H4 (cell line): ENCODE data around the gene RAD23B. TPM values are rescaled to one million over a fixed set of nuclear protein-coding genes. Genes with fewer than 3 reads are reported as not detected.
"Not testable (repeated sequence)": the region's sequence is repeated elsewhere in the genome, so short reads cannot be mapped to it uniquely, and the experiment has no call there.

ENCODE experiments used
- DNase-seq: peaks from one replicate; pipeline ENCODE4 v3.0.0-alpha.2; 2015; ENCODE audit warnings: low spot score
- total RNA-seq: library from RNA; depleted of rRNA; stranded (reverse); fragments of >200 nt; shearing (Covaris generic); gene quantifications from 2 replicates; pipeline ENCODE4 v1.2.3, GENCODE V29; 2014; rRNA removed

Gene RAD23B
- total RNA-seq: 106 and 108 TPM in 2 replicates

- peak; percentile 95 for DNase-seq
Measured at GRCh38 chr9:107282759-107283622, at the start of gene RAD23B. Gene RAD23B (plus strand): TSS chr9:107283279. CDS start chr9:107283630, 351 bp downstream.

- DNase-seq: no peak
Measured at GRCh38 chr9:107235765-107236442, 47.2 kb upstream of the RAD23B start.

GRCh38 chr9:107237873-107238272 lies 45.2 kb upstream of the RAD23B start:
- DNase-seq: no peak

DNA sequence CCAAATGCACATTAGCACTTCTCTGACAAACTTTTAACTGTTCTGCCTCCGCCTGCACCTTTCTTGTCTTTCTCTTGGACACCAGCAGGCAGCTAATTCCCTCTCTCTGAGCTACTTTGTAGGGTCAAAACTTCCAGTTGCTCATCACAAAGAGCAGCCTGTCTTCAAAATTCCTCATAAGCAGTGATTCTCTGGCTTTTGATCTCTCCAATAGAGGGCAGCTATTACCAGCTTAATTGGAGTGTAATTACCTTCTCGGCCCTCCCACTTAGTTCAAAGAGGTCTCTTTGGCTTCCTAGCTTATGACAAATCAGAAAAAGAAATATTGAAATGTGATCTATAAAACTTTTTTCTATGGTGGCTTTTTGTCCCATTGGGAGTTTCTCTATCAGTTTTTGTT lies 43.6 kb upstream of the RAD23B start:
- DNase-seq: no peak

DNA sequence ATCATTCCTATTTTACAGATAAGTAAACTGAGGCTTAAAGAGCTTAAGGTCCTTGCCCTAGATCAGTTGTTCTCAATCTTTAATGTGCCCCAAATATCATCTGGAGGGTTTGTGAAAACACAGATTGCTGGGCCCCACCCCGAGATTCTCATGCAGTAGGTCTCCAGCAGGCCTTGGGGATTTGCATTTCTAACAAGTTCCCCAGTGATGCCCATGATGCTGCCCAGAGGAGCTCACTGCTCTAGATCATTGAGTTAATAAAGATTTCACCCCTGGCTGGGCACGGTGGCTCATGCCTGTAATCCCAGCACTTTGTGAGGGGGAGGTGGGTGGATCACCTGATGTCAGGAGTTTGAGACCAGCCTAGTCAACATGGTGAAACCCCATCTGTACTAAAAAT lies 42.8 kb upstream of the RAD23B start:
- no peak for DNase-seq

- no peak for DNase-seq
Measured at GRCh38 chr9:107242073-107243030, 40.7 kb upstream of the RAD23B start.

DNA sequence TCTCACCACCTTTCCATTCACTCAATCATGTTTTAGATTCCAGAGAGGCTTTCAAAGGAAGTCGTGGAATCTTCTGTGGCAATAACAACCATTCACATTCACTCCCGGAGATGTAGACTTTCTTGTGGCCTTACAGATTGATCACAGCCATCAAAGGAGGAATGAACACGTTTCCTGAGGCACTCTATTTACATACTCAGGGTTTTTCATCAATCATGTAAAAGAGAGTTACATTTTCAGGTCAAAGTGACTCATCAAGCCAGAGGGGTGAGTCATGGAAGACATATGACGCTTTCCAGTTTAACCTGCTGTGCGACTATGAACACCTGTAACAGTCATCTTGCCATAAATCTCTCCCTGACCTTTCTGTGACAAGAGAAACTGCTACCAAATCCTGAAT lies 39.3 kb upstream of the RAD23B start:
- peak; percentile 39 for DNase-seq

DNA sequence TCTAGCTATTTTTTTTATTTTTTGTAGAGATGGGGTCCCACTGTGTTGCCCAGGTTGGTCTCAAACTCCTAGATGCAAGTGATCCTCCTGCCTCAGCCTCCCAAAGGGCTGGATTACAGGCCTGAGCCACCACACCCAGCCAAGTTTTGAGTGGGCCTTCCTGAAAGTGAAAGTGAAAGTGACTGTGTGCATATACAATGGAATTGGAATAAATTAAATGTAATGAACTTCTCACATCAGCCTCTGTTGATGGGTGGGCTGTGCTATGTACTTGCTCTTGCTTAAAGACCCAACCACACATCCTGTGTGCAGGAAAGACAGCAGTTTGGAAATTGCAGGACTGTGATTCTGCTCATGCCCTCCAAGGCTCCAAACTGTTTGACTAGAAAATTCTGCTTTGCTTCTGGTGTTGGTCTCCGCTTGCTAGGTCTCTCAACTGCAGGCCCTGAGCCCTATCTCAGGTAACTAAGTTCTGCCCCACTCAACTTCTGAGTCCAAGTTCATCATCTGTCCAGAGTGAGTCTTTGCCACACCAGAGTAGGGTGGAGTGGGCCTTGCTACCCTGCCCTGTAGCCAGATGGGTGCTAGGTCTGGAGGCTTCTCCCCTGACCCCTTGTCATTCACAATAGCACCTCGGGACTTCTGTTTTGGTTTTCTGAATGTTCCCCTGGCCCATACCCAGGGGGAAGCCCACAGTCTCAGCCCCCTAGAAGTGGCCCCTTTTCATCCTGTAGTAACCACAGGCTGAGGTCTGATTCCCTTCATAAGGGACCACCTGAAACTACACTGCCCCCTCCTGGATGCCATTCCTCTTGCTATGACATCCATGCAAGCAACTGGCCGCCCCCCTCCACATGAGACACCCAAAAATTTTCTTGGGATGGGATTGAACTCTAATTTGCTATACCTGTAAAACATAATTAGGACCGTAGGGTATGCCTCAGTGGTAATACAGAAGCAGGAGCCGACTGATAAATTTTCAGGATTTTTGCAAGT lies 36.5 kb upstream of the RAD23B start:
- DNase-seq: peak; percentile 18

DNA sequence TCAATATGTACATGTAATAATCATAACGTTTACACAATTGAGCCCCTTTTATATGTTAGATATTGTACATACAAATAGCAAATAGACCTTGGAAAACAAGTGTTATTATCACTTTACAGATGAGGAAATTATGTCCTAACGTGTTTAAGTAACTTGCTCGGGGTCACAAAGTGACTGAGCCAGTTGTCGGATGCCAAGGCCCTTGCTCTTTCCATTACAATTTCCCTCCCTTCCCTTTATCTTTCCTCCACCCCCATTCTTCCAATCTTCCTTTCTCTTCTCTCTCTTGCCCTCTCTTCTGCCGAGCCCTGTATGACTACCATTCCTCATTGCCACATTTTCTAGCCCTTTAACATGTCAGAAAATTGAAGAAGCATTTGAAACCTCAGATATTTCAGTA lies 34.4 kb upstream of the RAD23B start:
- DNase-seq: no peak

DNA sequence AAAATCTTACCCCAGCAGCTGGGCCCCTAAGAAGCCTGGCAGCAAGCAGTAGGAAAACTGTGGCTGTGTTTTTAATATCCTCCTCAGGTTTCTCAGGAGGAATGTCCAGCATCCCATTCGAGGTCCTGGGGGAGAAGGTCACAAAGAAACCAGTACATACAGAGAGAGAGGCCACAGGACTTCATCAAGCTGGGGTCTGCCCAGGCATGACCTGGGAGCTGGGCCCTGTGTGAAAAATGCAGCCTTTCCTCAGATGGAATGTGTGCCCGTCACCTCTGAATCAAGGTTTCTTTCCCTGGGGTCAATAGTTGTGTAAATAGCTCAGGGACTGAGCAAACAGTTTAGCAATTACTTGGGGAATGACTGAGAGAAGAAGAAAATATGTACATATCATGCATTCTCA lies 33.9 kb upstream of the RAD23B start:
- DNase-seq: no peak

- no peak for DNase-seq
Measured at GRCh38 chr9:107249665-107250285, 33.3 kb upstream of the RAD23B start.

DNA sequence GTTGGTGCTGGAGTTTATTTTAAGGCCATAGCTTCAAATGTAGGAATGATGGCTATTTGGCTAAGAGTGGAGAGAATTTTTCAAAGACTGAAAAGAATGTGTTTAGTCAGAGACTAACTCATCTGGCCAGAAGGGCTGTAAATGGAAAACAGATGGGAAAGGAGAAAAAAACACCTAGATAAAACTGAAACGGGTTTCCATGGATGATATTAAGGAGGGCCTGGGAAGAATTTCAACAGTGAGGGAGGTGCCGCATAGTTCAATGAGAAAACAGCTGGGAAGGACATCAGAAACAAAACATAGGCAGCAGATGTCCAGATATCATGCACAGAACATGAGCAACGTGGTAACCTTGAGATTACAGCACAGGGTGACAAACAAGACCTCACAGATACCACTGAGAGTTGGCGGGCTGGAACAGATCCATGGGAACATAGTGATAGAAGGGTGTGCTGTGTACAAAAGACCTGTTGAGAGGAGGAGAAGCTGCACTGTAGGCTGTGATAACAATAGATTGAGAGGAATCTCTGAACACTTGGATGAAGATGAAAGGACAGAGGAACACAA lies 31.2 kb upstream of the RAD23B start:
- DNase-seq: no peak

DNA sequence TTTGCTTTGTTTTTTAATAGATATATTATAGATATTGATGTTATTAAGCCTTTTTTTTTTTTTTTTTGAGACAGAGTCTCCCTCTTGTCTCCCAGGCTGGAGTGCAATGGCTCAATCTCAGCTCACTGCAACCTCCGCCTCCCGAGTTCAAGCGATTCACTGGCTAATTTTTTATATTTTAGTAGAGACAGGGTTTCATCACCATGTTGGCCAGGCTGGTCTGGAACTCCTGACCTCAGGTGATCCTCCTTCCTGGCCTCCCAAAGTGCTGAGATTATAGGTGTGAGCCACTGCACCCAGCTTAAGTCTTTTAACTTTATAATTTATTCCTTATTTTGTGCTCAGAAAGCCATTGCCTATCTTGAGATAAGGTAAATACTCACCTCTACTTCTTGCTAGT lies 24.2 kb upstream of the RAD23B start:
- DNase-seq: no peak

GRCh38 chr9:107259751-107260313 lies 23.2 kb upstream of the RAD23B start:
- not testable (repeated sequence) for DNase-seq

- no peak for DNase-seq
Measured at GRCh38 chr9:107260437-107261081, 22.5 kb upstream of the RAD23B start.

DNA sequence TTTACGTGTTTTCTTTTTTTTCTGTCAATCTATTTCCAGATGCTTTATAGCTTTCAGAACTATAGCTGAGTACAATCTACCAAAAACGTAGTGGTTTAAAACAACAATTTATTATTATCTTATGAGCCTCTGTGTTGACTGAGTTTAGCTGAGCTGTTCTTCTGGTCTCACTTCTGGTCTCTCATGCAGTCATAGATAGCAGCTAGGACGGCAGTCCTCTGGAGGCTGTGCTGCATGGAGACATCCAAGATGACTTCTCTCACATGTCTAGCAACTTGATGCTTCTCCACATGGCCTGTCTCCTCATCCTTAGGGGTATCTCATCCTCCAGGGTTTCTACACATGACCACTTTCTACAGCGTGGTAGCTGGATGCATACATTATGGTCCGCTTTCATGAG lies 22.0 kb upstream of the RAD23B start:
- DNase-seq: no peak

DNA sequence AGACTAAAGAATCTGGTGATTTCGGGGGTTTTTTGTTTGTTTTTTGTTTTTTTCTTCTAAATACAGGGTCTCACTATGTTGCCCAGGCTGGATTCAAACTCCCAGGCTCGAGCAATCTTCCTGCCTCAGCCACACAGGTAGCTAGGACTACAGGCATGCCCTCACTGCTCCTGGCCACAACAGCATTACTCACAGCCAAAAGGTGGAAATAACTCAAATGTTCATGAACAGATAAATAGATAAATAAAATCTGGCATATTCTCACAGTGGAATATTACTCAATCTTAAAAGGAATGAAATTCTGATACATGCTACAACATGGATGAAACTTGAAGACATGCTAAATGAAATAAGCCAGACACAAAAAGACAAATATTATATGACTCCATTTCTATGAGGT lies 19.8 kb upstream of the RAD23B start:
- no peak for DNase-seq

GRCh38 chr9:107266624-107267368 lies 16.3 kb upstream of the RAD23B start:
- no peak for DNase-seq
